ENCODE results near the gene MRPL37.

The MRPL37 gene

GRCh38 chr1:54266195-54266594, 66.2 kb downstream of the MRPL37 start:
- DNase-seq = no peak

GRCh38 chr1:54266908-54267307, 66.9 kb downstream of the MRPL37 start:
- no peak for DNase-seq

Data from DMS79 treated with DMSO at 0.1 percent for 48 hours (cell line).